Activated naive CD4-positive, alpha-beta T cell treated with anti-CD3 and anti-CD28 coated beads, Interleukin-2, amount 50 U/mL, for 16 hours (primary cell): ENCODE data around the gene ESRRB.

Source experiments
- DNase-seq: peaks from one replicate; pipeline ENCODE4 v3.0.0-alpha.2; 2020

The ESRRB gene

GRCh38 chr14:76547831-76548230 lies 171.9 kb downstream of the ESRRB start:
- DNase-seq: no peak

DNA sequence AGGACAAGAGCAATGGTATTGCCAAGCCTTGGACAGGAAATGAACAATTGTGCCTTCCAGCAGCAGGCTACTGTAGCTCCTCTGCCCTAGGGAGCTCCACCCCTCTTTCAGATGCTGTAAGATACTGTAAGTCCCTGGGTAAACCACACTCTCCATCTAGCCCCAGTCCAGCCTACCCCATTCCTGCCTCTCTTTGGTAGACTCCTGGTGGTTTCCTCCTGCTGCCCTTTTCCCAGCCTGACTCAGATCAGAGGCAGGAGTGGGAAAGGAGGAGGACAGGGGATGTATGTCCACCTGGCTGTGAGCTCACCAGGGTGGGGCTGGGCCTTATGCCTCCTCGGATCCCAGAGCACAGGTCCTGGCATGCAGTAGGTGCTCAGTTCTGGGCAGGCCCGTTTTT lies 174.6 kb downstream of the ESRRB start:
- no peak for DNase-seq

DNA sequence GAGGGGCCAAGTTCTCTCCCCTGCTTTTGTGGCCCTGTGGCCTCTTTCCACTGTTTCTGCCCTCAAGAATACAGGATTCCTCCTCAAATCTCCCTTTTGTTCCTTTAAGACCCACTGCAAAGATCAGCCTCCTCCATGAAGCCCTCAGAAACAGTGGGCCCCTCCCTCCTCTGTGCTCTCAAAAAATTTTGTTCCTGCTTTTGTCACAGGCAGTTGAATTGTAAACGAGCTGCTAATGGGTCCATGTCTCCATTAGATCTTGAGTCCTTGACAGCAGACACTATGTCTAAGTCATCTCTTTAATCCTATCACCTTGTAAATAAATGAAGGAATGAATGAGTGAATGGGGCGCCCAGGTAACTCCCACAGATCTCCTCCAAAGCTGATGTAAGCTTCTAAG lies 175.2 kb downstream of the ESRRB start:
- no peak for DNase-seq
